Hepatocyte (in vitro differentiated cells): ENCODE results near the gene ARSG.

ENCODE experiments used
- EZH2 ChIP-seq: fragments of 200-600 bp; sonication (generic); IDR thresholded peaks from 2 replicates; pipeline ENCODE4 v1.6.1; 2016; ENCODE audit warnings: antibody characterized with exemption, mild to moderate bottlenecking, borderline replicate concordance
- EZH2phosphoT487 ChIP-seq: fragments of 200-600 bp; sonication (generic); IDR thresholded peaks from one replicate; pipeline ENCODE4 v1.6.1; 2018; ENCODE audit warnings: antibody characterized with exemption, mild to moderate bottlenecking, low read depth, moderate library complexity; ENCODE audit not compliant: unreplicated experiment, severe bottlenecking
- TF ChIP-seq, protein P1 (sequence below): fragments of 200-600 bp; sonication (generic); IDR thresholded peaks from 2 replicates; pipeline ENCODE4 v1.5.1; 2016; ENCODE audit warnings: antibody characterized with exemption, mild to moderate bottlenecking; ENCODE audit not compliant: poor library complexity

DNA sequence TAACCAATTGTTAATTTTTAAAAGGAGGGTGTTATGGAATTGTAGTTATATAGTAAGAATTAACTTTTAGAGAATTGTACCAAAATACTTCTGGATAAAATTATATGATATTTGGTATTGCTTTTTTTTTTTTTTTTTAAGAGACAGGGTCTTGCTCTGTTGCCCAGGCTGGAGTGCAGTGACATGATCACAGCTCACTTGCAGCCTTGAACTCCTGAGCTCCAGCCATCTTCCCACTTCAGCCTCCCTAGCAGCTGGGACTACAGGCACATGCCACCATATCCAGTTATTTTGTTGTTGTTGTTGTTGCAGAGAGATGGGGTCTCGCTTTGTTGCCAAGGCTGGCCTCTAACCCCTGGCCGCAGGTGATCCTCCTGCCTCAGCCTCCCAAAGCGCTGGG, 8.5 kb downstream of the ARSG start:
- TF ChIP-seq, protein P1, sequence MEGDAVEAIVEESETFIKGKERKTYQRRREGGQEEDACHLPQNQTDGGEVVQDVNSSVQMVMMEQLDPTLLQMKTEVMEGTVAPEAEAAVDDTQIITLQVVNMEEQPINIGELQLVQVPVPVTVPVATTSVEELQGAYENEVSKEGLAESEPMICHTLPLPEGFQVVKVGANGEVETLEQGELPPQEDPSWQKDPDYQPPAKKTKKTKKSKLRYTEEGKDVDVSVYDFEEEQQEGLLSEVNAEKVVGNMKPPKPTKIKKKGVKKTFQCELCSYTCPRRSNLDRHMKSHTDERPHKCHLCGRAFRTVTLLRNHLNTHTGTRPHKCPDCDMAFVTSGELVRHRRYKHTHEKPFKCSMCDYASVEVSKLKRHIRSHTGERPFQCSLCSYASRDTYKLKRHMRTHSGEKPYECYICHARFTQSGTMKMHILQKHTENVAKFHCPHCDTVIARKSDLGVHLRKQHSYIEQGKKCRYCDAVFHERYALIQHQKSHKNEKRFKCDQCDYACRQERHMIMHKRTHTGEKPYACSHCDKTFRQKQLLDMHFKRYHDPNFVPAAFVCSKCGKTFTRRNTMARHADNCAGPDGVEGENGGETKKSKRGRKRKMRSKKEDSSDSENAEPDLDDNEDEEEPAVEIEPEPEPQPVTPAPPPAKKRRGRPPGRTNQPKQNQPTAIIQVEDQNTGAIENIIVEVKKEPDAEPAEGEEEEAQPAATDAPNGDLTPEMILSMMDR, result no peak
- TF ChIP-seq EZH2, result no peak
- TF ChIP-seq EZH2phosphoT487, result no peak
